Measurements from ENCODE around the gene CNGA3.
"Not testable (repeated sequence)": the region's sequence is repeated elsewhere in the genome, so short reads cannot be mapped to it uniquely, and the experiment has no call there.

Gene CNGA3

GRCh38 chr2:98346311-98347236, at the start of gene CNGA3:
TSS of gene CNGA3 (plus strand) at chr2:98346456. CDS start at chr2:98369976, 23,520 bp downstream.
- in situ Hi-C loops (cut with HindIII; ENCODE audit: low sequenced_read_pairs): no loop called here

GRCh38 chr2:98297817-98298682, 48.2 kb upstream of the CNGA3 start:
- in situ Hi-C loops (cut with HindIII; ENCODE audit: low sequenced_read_pairs): no loop called here

DNA sequence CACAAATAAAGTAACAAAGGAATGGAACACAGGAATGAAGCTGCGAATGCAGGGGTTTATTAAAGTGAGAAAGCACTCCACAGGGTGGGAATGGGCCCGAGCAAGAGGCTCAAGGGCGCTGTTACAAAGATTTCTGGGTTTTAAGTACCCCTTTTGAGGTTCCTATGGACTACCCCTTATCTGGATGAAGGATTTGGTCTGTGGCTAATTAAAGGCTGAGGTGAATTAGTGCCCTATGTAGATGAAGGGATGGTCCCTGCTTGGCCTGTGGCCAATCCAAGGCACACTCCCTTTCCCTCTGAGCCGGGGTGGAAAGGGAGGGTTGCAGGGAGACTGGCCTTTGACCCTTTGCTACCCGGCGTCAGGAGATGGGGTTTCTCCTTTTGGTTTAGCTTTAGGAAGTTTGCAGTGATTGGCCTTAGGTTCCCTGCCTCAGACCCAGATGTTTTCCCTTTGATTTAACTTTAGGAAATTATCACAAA, 47.5 kb upstream of the CNGA3 start:
- in situ Hi-C loops (cut with HindIII; ENCODE audit: low sequenced_read_pairs): no loop called here

- in situ Hi-C loops (cut with HindIII; ENCODE audit: low sequenced_read_pairs): no loop called here
These were observed 46.9 kb upstream of the CNGA3 start for GRCh38 chr2:98299211-98299905.

- in situ Hi-C loops (cut with HindIII; ENCODE audit: low sequenced_read_pairs): no loop called here
These were observed 45.9 kb upstream of the CNGA3 start for GRCh38 chr2:98300141-98300874.

GRCh38 chr2:98301469-98301868, 44.8 kb upstream of the CNGA3 start:
- in situ Hi-C loops (cut with HindIII; ENCODE audit: low sequenced_read_pairs): no loop called here

GRCh38 chr2:98307131-98307696, 39.0 kb upstream of the CNGA3 start:
- in situ Hi-C loops (cut with HindIII; ENCODE audit: low sequenced_read_pairs): not testable (repeated sequence)

- in situ Hi-C loops (cut with HindIII; ENCODE audit: low sequenced_read_pairs): no loop called here
These were observed 38.2 kb upstream of the CNGA3 start for GRCh38 chr2:98308068-98308467.

GRCh38 chr2:98308532-98308931, 37.7 kb upstream of the CNGA3 start:
- in situ Hi-C loops (cut with HindIII; ENCODE audit: low sequenced_read_pairs): no loop called here

DNA sequence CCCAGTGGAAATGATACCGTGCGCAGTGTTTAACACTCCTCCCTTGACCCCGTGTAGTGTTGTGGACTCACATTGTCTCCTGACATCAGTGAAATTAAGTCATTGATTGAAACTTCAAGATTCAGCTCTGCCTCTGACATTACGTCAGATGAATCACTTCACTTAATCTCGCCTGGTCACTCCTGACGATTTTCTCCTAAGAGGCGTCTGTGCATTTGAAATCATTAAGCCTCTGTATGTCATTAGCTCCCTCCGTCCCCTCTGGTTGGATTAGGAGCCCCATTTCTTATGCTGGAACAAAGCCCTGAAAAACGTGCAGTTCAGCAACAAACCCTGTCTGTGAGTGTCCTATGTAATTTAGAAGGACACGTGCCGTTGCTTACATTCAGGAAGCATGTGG, 36.7 kb upstream of the CNGA3 start:
- in situ Hi-C loops (cut with HindIII; ENCODE audit: low sequenced_read_pairs): no loop called here

- in situ Hi-C loops (cut with HindIII; ENCODE audit: low sequenced_read_pairs): no loop called here
These were observed 36.2 kb upstream of the CNGA3 start for GRCh38 chr2:98310010-98310409.

GRCh38 chr2:98311090-98311489, 35.2 kb upstream of the CNGA3 start:
- in situ Hi-C loops (cut with HindIII; ENCODE audit: low sequenced_read_pairs): no loop called here

DNA sequence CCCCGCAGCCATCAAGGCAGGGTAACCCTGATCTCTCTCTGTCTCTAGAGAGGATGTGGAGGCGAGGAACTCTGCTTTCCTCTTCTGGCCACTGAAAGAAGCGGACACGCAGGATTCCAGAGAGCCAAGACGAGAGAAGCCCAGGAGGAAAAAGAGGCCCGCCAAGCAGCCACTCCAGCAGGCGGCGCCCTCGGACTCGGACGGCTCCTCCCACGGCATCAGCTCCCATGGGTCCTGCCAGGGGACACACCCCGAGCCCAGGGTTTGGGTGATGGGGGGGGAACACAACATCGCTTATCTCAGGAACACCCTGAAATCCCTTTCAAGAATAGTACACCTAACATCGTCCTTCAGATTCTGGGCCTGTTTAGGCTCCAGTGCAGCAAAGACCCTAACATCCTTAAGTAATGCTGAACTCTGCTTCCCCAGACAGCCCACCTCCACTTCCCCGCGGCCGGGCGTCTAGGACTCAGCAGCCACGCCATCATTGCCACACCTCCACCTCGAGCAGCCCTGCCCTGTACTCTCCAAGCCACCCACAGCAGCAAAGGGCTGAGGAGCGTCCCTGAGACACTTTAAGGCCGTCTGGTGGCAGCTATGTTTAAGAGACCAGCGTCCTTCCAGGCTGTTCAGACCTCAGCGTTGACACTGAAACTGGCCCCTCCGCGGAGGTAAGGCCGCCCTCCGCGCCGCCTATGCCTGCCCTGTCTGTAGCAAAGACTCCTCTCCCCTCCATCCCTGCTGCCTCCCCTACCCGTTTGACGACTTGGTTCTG, 34.3 kb upstream of the CNGA3 start:
- in situ Hi-C loops (cut with HindIII; ENCODE audit: low sequenced_read_pairs): no loop called here

- in situ Hi-C loops (cut with HindIII; ENCODE audit: low sequenced_read_pairs): no loop called here
These were observed 32.6 kb upstream of the CNGA3 start for GRCh38 chr2:98313492-98314250.

GRCh38 chr2:98314251-98314650, 32.0 kb upstream of the CNGA3 start:
- in situ Hi-C loops (cut with HindIII; ENCODE audit: low sequenced_read_pairs): no loop called here

DNA sequence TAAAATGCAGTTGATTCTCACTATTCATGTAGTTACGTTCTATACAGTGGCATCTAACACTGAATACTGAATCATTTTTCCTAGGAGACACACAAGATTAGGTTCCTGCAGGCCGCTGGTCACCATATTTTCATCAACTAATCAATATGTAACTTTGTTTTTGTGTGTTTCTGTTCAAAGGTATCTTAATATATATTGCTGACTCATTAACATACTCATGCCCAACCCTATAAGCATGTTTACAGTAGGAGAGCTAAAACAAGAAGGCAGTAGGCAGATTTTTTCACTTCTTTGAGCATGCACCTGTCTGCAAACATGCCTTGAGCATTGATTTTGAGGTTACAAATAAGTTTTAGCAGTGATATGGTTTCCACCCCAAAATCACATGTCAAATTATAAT, 30.3 kb upstream of the CNGA3 start:
- in situ Hi-C loops (cut with HindIII; ENCODE audit: low sequenced_read_pairs): no loop called here

GRCh38 chr2:98317214-98317613, 29.0 kb upstream of the CNGA3 start:
- in situ Hi-C loops (cut with HindIII; ENCODE audit: low sequenced_read_pairs): no loop called here

DNA sequence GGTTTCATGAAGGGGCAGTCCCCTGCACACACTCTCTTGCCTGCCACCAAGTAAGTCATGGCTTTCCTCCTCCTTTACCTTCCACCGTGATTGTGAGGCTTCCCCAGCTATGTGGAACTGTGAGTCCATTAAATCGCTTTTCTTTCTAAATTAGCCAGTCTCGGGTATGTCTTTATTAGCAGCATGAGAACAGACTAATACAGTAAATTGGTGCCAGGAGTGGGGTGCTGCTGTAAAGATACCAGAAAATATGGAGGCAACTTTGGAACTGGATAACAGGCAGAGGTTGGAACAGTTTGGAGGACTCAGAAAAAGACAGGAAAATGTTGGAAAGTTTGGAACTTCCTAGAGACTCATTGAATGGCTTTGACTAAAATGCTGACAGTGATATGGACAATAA, 26.1 kb upstream of the CNGA3 start:
- in situ Hi-C loops (cut with HindIII; ENCODE audit: low sequenced_read_pairs): not testable (repeated sequence)

GRCh38 chr2:98324181-98324580, 22.1 kb upstream of the CNGA3 start:
- in situ Hi-C loops (cut with HindIII; ENCODE audit: low sequenced_read_pairs): no loop called here

Data from DLD1 (cell line).